Posterior cingulate gyrus (tissue), 11 donors: ENCODE data around the gene LCA5L.
A peak's percentile ranks its signal among the peaks of the same experiment; 100 is the strongest.

Experiments
- DNase-seq, 10 donors: peaks; one replicate each; pipeline versions ENCODE4 v3.0.0 to v3.0.0-alpha.2; 2020 to 2021; ENCODE audit warnings: mixed read lengths in 3 of 10
- intact Hi-C: fragments of 100-400 bp; cut with DNase I; formaldehyde crosslinking; loops from one replicate; pipeline ENCODE4 v1.15.1; 2023

LCA5L gene

DNA sequence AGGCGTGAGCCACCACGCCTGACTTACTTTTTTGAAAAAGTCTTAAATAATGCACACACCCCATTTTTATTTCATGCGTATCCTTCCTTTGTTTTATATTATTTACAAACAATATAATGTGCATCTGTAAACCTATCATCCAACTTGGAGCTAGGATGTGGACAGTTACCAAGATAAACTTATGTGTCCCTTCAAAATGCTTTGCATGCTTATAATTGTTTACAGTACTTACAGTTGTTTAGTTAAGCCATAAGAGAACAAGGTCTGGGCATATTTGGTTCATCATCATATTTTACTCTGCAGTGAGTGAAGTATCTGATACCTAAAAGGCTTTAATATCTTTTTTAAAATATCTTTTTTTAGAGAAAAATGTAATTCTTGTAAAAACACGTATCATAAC is 80.6 kb downstream of the LCA5L start:
- intact Hi-C loops: no loop called here
- no peak for DNase-seq

DNA sequence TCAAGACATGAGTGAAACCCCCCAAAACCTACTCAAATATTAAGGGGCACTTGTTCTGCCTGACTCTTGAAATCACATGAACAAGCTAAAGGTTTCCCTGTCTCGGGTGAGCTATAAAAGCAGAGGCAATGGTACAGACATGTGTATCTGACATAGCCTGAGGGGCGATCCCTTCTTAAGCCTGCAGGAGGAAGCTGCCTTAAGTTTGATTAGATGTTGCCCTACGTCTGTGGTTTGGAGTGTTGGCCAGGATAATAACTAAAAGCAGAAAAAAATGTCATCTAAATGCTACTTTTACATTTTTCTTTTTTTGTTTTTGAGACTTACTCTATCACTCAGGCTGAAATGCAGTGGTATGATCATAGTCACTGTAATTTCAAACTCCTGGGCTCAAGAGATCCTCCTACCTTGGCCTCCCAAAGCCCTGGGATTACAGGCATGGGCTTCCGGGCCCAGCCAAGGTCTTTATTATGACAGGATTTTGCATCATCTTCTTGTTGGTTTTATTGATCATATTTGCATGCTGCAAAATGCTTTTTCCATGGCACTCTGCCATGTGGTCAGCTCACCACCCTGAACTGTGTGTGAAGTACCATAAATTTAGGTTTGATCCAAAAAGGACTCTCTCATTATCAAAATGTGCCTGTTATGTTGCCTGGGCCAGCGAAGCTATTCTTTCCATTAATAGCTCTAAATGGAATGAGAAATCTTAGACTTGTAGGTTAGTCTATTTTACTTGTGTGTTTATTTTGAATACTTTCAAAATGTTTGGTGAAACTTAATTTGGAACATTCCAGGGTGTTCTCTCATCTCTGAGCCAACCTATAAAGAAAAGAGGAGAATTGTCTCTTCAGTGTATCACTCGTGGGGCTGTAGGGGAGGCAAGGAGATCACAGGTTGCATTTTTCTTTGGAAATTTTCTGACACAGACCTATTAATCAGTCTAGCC is 81.7 kb downstream of the LCA5L start:
- DNase-seq: peak in 1 of 10 donors; percentile 4
- intact Hi-C loops: no loop called here

DNA sequence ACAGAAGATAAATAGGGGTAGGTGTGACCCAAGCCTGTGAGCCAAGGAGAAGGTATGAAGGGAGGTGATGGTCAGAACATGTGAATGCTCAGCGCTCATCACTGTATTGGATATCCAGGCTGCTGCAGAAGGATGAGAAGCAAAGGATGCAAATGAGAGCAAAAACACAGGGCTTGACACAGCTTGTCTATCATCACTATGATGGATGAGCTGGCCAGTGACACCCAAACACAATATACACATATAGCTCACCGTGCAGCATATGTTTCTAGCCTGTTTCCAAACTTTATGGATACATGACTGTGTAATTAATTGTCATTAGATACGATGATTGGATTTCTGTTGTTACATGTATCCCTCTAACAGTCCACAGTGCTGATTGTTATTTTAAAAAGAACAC is 82.8 kb downstream of the LCA5L start:
- intact Hi-C loops: no loop called here

GRCh38 chr21:39359382-39359781 is 86.2 kb downstream of the LCA5L start:
- DNase-seq: no peak
- intact Hi-C loops: no loop called here

More for the DNA sequence above, 82.8 kb downstream of the LCA5L start:
- no peak for DNase-seq
